Measurements from ENCODE around the gene HYAL3. TPM values are rescaled to one million over a fixed set of nuclear protein-coding genes. Genes with fewer than 3 reads are reported as not detected.
A peak's percentile ranks its signal among the peaks of the same experiment; 100 is the strongest.

The HYAL3 gene
- total and polyA plus RNA-seq, 2 donors (not counting 1 experiment from before 2014, with no cell fraction given), result 3.2 to 7.4 TPM

DNA sequence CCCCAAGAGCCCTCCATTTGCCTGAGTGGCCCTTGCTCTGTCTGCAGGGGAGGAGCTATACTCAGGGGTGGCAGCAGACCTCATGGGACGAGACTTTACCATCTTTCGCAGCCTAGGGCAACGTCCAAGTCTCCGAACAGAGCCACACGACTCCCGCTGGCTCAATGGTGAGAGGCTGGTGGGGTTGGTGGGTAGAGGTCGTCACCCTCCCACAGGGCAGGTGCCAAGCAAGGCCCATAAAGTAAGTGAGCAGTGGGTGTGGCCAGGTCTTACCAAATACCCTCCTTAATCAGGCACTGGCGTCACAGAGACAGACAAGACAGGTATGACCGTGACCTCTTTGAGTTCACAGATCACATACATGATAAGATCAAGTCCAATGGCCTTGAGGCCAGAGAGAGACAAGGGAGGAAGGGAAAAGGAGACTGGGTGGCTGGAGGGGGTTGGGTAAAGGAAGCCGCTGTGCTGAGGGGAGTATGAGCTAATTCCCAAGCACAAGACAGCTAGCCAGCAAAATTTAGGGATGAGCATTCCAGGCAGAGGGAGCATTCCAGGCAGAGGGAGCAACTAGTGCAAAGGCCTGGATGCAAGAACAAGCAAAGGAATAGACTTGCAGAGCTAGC, 27.8 kb downstream of the HYAL3 start:
- DNase-seq (ENCODE audit: low read depth in 2 of 2), result no peak
- Histone ChIP-seq H3K9ac (ENCODE audit: insufficient read depth, low read length) (no peak overlapping the region), H3K27me3 (ENCODE audit: control insufficient read depth, insufficient read depth, low read length) (no peaks in the 10 kb centered on the region), H3K4me1 (ENCODE audit: control insufficient read depth, extremely low read depth, insufficient read depth, low read length) (peaks cover 43% of the 10 kb centered on the region), H2AFZ (ENCODE audit: low read length) (no peak overlapping the region), H4K20me1 (ENCODE audit: control insufficient read depth, extremely low read depth, insufficient read depth, low read length) (no peaks in the 10 kb centered on the region), H3K79me2 (ENCODE audit: control insufficient read depth, insufficient read depth, low read length) (no peaks in the 10 kb centered on the region), H3K4me2 (ENCODE audit: extremely low read depth, insufficient read depth, low read length) (no peak overlapping the region), H3K4me3 (replicated peaks in 1 of 4; ENCODE audit: control extremely low read depth in 1 of 4, insufficient read depth in 1 of 4, low read depth in 3 of 4, low read length in 4 of 4) (no peak overlapping the region), H3K27ac (ENCODE audit: insufficient read depth, low read length) (no peak overlapping the region), H3K9me3 (ENCODE audit: control insufficient read depth, insufficient read depth, low read depth, low read length) (no peaks in the 10 kb centered on the region), H3K36me3 (ENCODE audit: control insufficient read depth, insufficient read depth, low read length) (no peaks in the 10 kb centered on the region)
- no peak for TF ChIP-seq EZH2 (IDR thresholded peaks at IDR 0.05; ENCODE audit: low read length, missing control alignments)
- TF ChIP-seq, protein P1, sequence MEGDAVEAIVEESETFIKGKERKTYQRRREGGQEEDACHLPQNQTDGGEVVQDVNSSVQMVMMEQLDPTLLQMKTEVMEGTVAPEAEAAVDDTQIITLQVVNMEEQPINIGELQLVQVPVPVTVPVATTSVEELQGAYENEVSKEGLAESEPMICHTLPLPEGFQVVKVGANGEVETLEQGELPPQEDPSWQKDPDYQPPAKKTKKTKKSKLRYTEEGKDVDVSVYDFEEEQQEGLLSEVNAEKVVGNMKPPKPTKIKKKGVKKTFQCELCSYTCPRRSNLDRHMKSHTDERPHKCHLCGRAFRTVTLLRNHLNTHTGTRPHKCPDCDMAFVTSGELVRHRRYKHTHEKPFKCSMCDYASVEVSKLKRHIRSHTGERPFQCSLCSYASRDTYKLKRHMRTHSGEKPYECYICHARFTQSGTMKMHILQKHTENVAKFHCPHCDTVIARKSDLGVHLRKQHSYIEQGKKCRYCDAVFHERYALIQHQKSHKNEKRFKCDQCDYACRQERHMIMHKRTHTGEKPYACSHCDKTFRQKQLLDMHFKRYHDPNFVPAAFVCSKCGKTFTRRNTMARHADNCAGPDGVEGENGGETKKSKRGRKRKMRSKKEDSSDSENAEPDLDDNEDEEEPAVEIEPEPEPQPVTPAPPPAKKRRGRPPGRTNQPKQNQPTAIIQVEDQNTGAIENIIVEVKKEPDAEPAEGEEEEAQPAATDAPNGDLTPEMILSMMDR (conservative IDR thresholded peaks at IDR 0.05 in 1 of 2, IDR thresholded peaks at IDR 0.05 in 1 of 2; ENCODE audit: low read depth in 1 of 2, low read length in 2 of 2), result no peak

DNA sequence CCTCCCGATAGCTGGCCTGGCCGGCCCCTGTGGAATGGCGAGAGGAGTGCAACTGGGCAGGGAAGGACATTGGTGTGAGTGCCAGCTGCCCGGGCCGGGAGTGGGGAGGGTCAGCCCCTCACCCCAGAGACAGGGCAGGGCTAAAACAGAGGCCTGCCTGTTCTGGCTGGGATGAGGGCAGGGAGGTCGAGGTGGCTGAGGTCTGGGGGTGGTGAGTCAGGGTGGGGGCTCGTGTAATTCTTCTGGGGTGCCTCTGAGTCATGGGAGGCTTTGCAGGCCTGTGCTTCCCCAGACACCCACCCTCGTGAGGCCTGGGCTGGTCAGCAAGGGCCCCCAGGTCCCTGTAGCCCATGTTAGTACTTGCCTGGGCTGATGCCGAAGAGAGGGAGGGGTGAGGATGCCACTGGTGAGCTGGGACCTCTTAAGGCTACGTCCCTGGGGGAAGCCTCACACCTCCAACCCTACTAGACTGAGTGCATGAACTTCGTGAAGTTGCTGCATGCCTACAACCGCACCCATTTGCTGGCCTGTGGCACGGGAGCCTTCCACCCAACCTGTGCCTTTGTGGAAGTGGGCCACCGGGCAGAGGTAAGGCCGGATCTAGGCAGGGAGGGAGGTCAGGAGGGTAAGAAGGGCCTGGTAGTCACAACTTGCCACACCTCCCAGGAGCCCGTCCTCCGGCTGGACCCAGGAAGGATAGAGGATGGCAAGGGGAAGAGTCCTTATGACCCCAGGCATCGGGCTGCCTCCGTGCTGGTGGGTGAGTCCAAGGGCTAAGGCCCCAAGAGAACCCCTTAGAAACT, 28.6 kb downstream of the HYAL3 start:
- Histone ChIP-seq H3K4me3 (replicated peaks in 1 of 4; ENCODE audit: control extremely low read depth in 1 of 4, insufficient read depth in 1 of 4, low read depth in 3 of 4, low read length in 4 of 4) (peak overlapping the region in 2 of 4 experiments; percentile 56 to 64), H3K79me2 (ENCODE audit: control insufficient read depth, insufficient read depth, low read length) (no peaks in the 10 kb centered on the region), H3K27ac (ENCODE audit: insufficient read depth, low read length) (no peak overlapping the region), H3K9ac (ENCODE audit: insufficient read depth, low read length) (no peak overlapping the region), H3K4me1 (ENCODE audit: control insufficient read depth, extremely low read depth, insufficient read depth, low read length) (peaks cover 49% of the 10 kb centered on the region), H3K9me3 (ENCODE audit: control insufficient read depth, insufficient read depth, low read depth, low read length) (no peaks in the 10 kb centered on the region), H3K4me2 (ENCODE audit: extremely low read depth, insufficient read depth, low read length) (peak overlapping the region; percentile 88), H3K27me3 (ENCODE audit: control insufficient read depth, insufficient read depth, low read length) (no peaks in the 10 kb centered on the region), H3K36me3 (ENCODE audit: control insufficient read depth, insufficient read depth, low read length) (no peaks in the 10 kb centered on the region), H4K20me1 (ENCODE audit: control insufficient read depth, extremely low read depth, insufficient read depth, low read length) (no peaks in the 10 kb centered on the region), H2AFZ (ENCODE audit: low read length) (no peak overlapping the region)
- DNase-seq (ENCODE audit: low read depth in 2 of 2), result peak in 1 of 2 donors; percentile 31
- no peak for TF ChIP-seq EZH2 (IDR thresholded peaks at IDR 0.05; ENCODE audit: low read length, missing control alignments)
- TF ChIP-seq, protein P1 (conservative IDR thresholded peaks at IDR 0.05 in 1 of 2, IDR thresholded peaks at IDR 0.05 in 1 of 2; ENCODE audit: low read depth in 1 of 2, low read length in 2 of 2), result no peak

DNA sequence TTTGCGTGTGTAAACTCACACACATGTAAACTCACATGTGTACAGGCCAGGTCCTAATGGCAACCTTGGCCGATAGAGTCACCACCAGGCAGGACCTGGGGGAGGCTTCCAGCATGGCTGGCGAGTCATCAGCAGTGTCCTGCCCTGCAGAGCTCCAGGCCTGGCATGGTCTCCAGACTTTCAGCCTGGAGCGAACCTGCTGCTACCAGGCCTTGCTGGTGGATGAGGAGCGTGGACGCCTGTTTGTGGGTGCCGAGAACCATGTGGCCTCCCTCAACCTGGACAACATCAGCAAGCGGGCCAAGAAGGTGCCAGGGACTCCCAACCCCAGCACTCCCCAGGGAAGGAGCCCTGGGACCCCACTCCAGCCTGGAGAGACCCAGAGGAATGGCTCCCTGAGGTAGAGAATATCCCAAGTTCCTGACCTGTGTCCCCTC, 29.2 kb downstream of the HYAL3 start:
- Histone ChIP-seq H3K4me1 (ENCODE audit: control insufficient read depth, extremely low read depth, insufficient read depth, low read length) (peaks cover 55% of the 10 kb centered on the region), H3K9ac (ENCODE audit: insufficient read depth, low read length) (no peak overlapping the region), H3K79me2 (ENCODE audit: control insufficient read depth, insufficient read depth, low read length) (no peaks in the 10 kb centered on the region), H3K9me3 (ENCODE audit: control insufficient read depth, insufficient read depth, low read depth, low read length) (no peaks in the 10 kb centered on the region), H3K4me2 (ENCODE audit: extremely low read depth, insufficient read depth, low read length) (peak overlapping the region; percentile 88), H3K4me3 (replicated peaks in 1 of 4; ENCODE audit: control extremely low read depth in 1 of 4, insufficient read depth in 1 of 4, low read depth in 3 of 4, low read length in 4 of 4) (peak overlapping the region in 3 of 4 experiments; percentile 37 to 64 (median 56)), H2AFZ (ENCODE audit: low read length) (no peak overlapping the region), H3K36me3 (ENCODE audit: control insufficient read depth, insufficient read depth, low read length) (no peaks in the 10 kb centered on the region), H3K27ac (ENCODE audit: insufficient read depth, low read length) (no peak overlapping the region), H4K20me1 (ENCODE audit: control insufficient read depth, extremely low read depth, insufficient read depth, low read length) (no peaks in the 10 kb centered on the region), H3K27me3 (ENCODE audit: control insufficient read depth, insufficient read depth, low read length) (no peaks in the 10 kb centered on the region)
- TF ChIP-seq EZH2 (IDR thresholded peaks at IDR 0.05; ENCODE audit: low read length, missing control alignments), result no peak
- TF ChIP-seq, protein P1 (conservative IDR thresholded peaks at IDR 0.05 in 1 of 2, IDR thresholded peaks at IDR 0.05 in 1 of 2; ENCODE audit: low read depth in 1 of 2, low read length in 2 of 2), result no peak
- DNase-seq (ENCODE audit: low read depth in 2 of 2), result peak in 1 of 2 donors; percentile 52

All from fibroblast of lung (primary cell).